HepG2 (cell line): ENCODE data around the gene ACTR1B. TPM values are rescaled to one million over a fixed set of nuclear protein-coding genes. Genes with fewer than 3 reads are reported as not detected.

Experiments used
- AKNA ChIP-seq: sonication (generic); formaldehyde crosslinking; IDR thresholded peaks from 2 replicates; pipeline ENCODE4 v1.4.0; 2020; ENCODE audit warnings: missing genetic modification reagents, borderline replicate concordance
- CHD2 ChIP-seq: IDR thresholded peaks from 2 replicates; pipeline ENCODE4 v1.6.1; 2011; ENCODE audit warnings: low read depth, low read length, improper control_type of control experiment
- FOXK1 ChIP-seq: sonication (generic); formaldehyde crosslinking; IDR thresholded peaks from 2 replicates; pipeline ENCODE4 v1.4.0; 2020; ENCODE audit warnings: low read depth, missing genetic modification reagents, borderline replicate concordance
- GLI4 ChIP-seq: sonication (generic); formaldehyde crosslinking; IDR thresholded peaks from 2 replicates; pipeline ENCODE4 v1.5.1; 2020; ENCODE audit warnings: missing genetic modification reagents, mild to moderate bottlenecking, moderate library complexity, borderline replicate concordance
- MAFK ChIP-seq, 2 experiments: IDR thresholded peaks in 1 of 2; conservative IDR thresholded peaks in 1 of 2; 2 replicates each; pipeline ENCODE4 v1.6.1; 2011; ENCODE audit warnings: improper control_type of control experiment in 2 of 2, low read length in 2 of 2
- MEIS1 ChIP-seq: sonication (generic); formaldehyde crosslinking; IDR thresholded peaks from 2 replicates; pipeline ENCODE4 v1.9.0; 2021; ENCODE audit warnings: mild to moderate bottlenecking, missing genetic modification reagents, moderate library complexity, borderline replicate concordance
- MTF2 ChIP-seq: sonication (generic); formaldehyde crosslinking; IDR thresholded peaks from 2 replicates; pipeline ENCODE4 v1.5.0; 2020; ENCODE audit warnings: missing genetic modification reagents, borderline replicate concordance
- MXD3 ChIP-seq: IDR thresholded peaks from 2 replicates; pipeline ENCODE4 v1.6.1; 2016; ENCODE audit warnings: mild to moderate bottlenecking, missing biosample characterization, missing genetic modification reagents
- PLSCR1 ChIP-seq: sonication (generic); formaldehyde crosslinking; IDR thresholded peaks from 2 replicates; pipeline ENCODE4 v1.5.0; 2020; ENCODE audit warnings: missing genetic modification reagents, mild to moderate bottlenecking, borderline replicate concordance
- PREB ChIP-seq: sonication (generic); formaldehyde crosslinking; IDR thresholded peaks from 2 replicates; pipeline ENCODE4 v1.4.0; 2020; ENCODE audit warnings: missing genetic modification reagents
- REL ChIP-seq: sonication (generic); formaldehyde crosslinking; conservative IDR thresholded peaks from 2 replicates; pipeline ENCODE4 v1.8.0; 2022; ENCODE audit warnings: mild to moderate bottlenecking, missing genetic modification reagents, moderate library complexity
- REXO4 ChIP-seq: sonication (generic); formaldehyde crosslinking; IDR thresholded peaks from 2 replicates; pipeline ENCODE4 v1.8.0; 2022; ENCODE audit warnings: missing genetic modification reagents, mild to moderate bottlenecking, borderline replicate concordance
- SMAD3 ChIP-seq: sonication (generic); formaldehyde crosslinking; IDR thresholded peaks from 2 replicates; pipeline ENCODE4 v1.4.0; 2020; ENCODE audit warnings: missing genetic modification reagents
- SOX6 ChIP-seq, 2 experiments: fragments of 450-650 bp in 1 of 2; sonication (generic) in 1 of 2; formaldehyde crosslinking in 1 of 2; IDR thresholded peaks; 2 replicates each; pipeline versions ENCODE4 v1.4.0 to v1.6.1; 2017 to 2020; ENCODE audit warnings: antibody characterized with exemption in 1 of 2, mild to moderate bottlenecking in 1 of 2, missing genetic modification reagents in 1 of 2
- SP2 ChIP-seq: sonication (generic); formaldehyde crosslinking; IDR thresholded peaks from 2 replicates; pipeline ENCODE4 v1.5.1; 2020; ENCODE audit warnings: mild to moderate bottlenecking, missing genetic modification reagents
- SP4 ChIP-seq: sonication (generic); formaldehyde crosslinking; IDR thresholded peaks from 2 replicates; pipeline ENCODE4 v1.8.1; 2023; ENCODE audit warnings: mild to moderate bottlenecking, missing genetic modification reagents
- ZNF121 ChIP-seq: sonication (generic); formaldehyde crosslinking; IDR thresholded peaks from 2 replicates; pipeline ENCODE4 v1.5.0; 2020; ENCODE audit warnings: mild to moderate bottlenecking, missing genetic modification reagents
- ZNF138 ChIP-seq: sonication (generic); formaldehyde crosslinking; IDR thresholded peaks from 2 replicates; pipeline ENCODE4 v1.5.0; 2020; ENCODE audit warnings: mild to moderate bottlenecking, low read depth, missing genetic modification reagents
- ZNF704 ChIP-seq: sonication (generic); formaldehyde crosslinking; IDR thresholded peaks from 2 replicates; pipeline ENCODE4 v1.8.1; 2023; ENCODE audit warnings: mild to moderate bottlenecking, inconsistent platforms, moderate library complexity, missing genetic modification reagents, borderline replicate concordance
- ZNF775 ChIP-seq: sonication (generic); formaldehyde crosslinking; IDR thresholded peaks from 2 replicates; pipeline ENCODE4 v1.4.0; 2020; ENCODE audit warnings: missing genetic modification reagents, mild to moderate bottlenecking, moderate library complexity, borderline replicate concordance
- polyA plus RNA-seq, 8 experiments: library from polyadenylated mRNA; depleted of rRNA in 3 of 8; stranded (reverse) in 7 of 8; unstranded in 1 of 8; fragments of >200 nt; fragmentation: Illumina TruSeq in 4 of 8; extraction: Trizol in 4 of 8; gene quantifications; 2 replicates each; pipeline versions ENCODE4 v1.2.1 to v1.2.3, GENCODE V29; 2011 to 2016; ENCODE audit warnings: low read depth in 4 of 8, missing spikeins in 1 of 8, mixed read lengths in 1 of 8; ENCODE audit not compliant: insufficient read depth in 1 of 8
- total RNA-seq, 5 experiments: library from RNA; depleted of rRNA; stranded (reverse); fragments of >200 nt; fragmentation: Illumina TruSeq; extraction: Trizol; gene quantifications; 2 replicates each; pipeline ENCODE4 v1.2.3, GENCODE V29; 2016; ENCODE audit warnings: low read depth in 1 of 5

The ACTR1B gene
- total and polyA plus RNA-seq, 2 of the 13 experiments (the other 11 are each of a cell fraction or from before 2014, with no cell fraction given), result 61.7 to 76.7 TPM

- TF ChIP-seq ZNF121 (CRISPR knock-in tag), result peak; percentile 58
- peak; percentile 90 for TF ChIP-seq SP4 (CRISPR knock-in tag)
- peak; percentile 95 for TF ChIP-seq SP2 (CRISPR knock-in tag)
- TF ChIP-seq ZNF704, result peak; percentile 34; the same call in 1 of the 2 replicates
- peak; percentile 80; the same call in 1 of the 2 replicates for TF ChIP-seq AKNA (CRISPR knock-in tag)
- TF ChIP-seq SMAD3 (CRISPR knock-in tag), result 0 out of 2 replicates have a peak, but pooled peaks have one; percentile 64
- no peak for TF ChIP-seq PLSCR1 (CRISPR knock-in tag)
- TF ChIP-seq CHD2, result peak; percentile 53; the same call in 1 of the 2 replicates
- peak; percentile 83; the same call in 1 of the 2 replicates for TF ChIP-seq MEIS1 (CRISPR knock-in tag)
- TF ChIP-seq SOX6 (IDR thresholded peaks at IDR 0.05), result no peak
- peak; percentile 73 for TF ChIP-seq SOX6 (CRISPR knock-in tag; IDR thresholded peaks at IDR 0.05)
- no peak for TF ChIP-seq ZNF138 (CRISPR knock-in tag)
- TF ChIP-seq GLI4, result no peak
- peak; percentile 72 to 75 for TF ChIP-seq MAFK (conservative IDR thresholded peaks at IDR 0.05 in 1 of 2, IDR thresholded peaks at IDR 0.05 in 1 of 2; ENCODE audit: low read length in 2 of 2)
- no peak for TF ChIP-seq REXO4 (CRISPR knock-in tag)
- TF ChIP-seq REL (CRISPR knock-in tag), result no peak
- TF ChIP-seq MXD3 (CRISPR knock-in tag), result peak; percentile 86; the same call in 1 of the 2 replicates
- TF ChIP-seq PREB (CRISPR knock-in tag), result no peak
- TF ChIP-seq FOXK1 (CRISPR knock-in tag), result peak; percentile 59; the same call in 1 of the 2 replicates
- TF ChIP-seq MTF2 (CRISPR knock-in tag), result no peak; the same call in 1 of the 2 replicates
- no peak for TF ChIP-seq ZNF775
Observed at GRCh38 chr2:97663962-97664635, at the start of gene ACTR1B (continued).
